Right cardiac atrium (tissue), 5 donors: ENCODE results near the gene GIMAP4. TPM values are rescaled to one million over a fixed set of nuclear protein-coding genes. Genes with fewer than 3 reads are reported as not detected.
"Not testable (repeated sequence)": the region's sequence is repeated elsewhere in the genome, so short reads cannot be mapped to it uniquely, and the experiment has no call there.

Experiments
- ATAC-seq, 2 donors: fragments of 200-7000 bp; cut with Tn5 transposase; one replicate each; pipeline versions ENCODE4 v1.8.0 to v1.9.1; 2020; ENCODE audit warnings: moderate library complexity in 2 of 2, mild to moderate bottlenecking in 1 of 2
- DNase-seq, 3 donors: peaks; one replicate each; pipeline ENCODE4 v3.0.0-alpha.2; 2020
- H3K27ac ChIP-seq: one replicate; pipeline ENCODE4 v1.5.1; 2013; ENCODE audit warnings: mild to moderate bottlenecking, low read length, control low read depth, moderate library complexity
- H3K27me3 ChIP-seq: one replicate; pipeline ENCODE4 v1.6.1; 2013; ENCODE audit not compliant: control insufficient read depth, insufficient read depth
- H3K4me1 ChIP-seq: one replicate; pipeline ENCODE4 v1.6.1; 2013; ENCODE audit warnings: low read length; ENCODE audit not compliant: control insufficient read depth, insufficient read depth
- H3K4me3 ChIP-seq: one replicate; pipeline ENCODE4 v1.5.1; 2013; ENCODE audit warnings: low read length, control low read depth
- H3K9me3 ChIP-seq: one replicate; pipeline ENCODE4 v1.6.1; 2013; ENCODE audit warnings: low read length; ENCODE audit not compliant: control insufficient read depth
- WGBS: extraction: QIAGEN DNeasy Blood & Tissue Kit; methylation state at CpG from one replicate; pipeline ENCODE4 v1.1.7; 2013; 5-methylcytosine and 5-hydroxymethylcytosine counted together
- intact Hi-C, 4 donors: fragments of 100-400 bp; cut with DNase I; formaldehyde crosslinking; loops; one replicate each; pipeline versions ENCODE4 v1.11.0 to v1.14.0; 2022 to 2023
- polyA plus RNA-seq: library from polyadenylated mRNA; stranded (reverse); fragments of 200-250 nt; gene quantifications from one replicate; pipeline ENCODE4 v1.2.3, GENCODE V29; 2013
- total RNA-seq, 4 donors: library from RNA; stranded (reverse); fragmentation: NEBNext Ultra II Directional; extraction: Animal tissue kit (Norgen Biotek cat#: 25700); gene quantifications; one replicate each; pipeline ENCODE4 v1.2.1, GENCODE V29; 2021
- donor health status: healthy with polysubstance abuse.
- donor health status: DM: no; HTN: yes; CAD: no.
- donor health status: DM: no; HTN: no; CAD: no.
- donor health status: DM: no; HTN: yes; CAD: no; lungs with severe emphysema.
- donor health status: DM: yes; HTN: yes; CAD: no.

Gene GIMAP4
- total and polyA plus RNA-seq, 5 donors, result 20.2 to 44.8 (median 25.9) TPM

- H3K27me3 ChIP-seq, H3K27ac ChIP-seq, H3K9me3 ChIP-seq, ATAC-seq, H3K4me1 ChIP-seq, H3K4me3 ChIP-seq: not testable (repeated sequence)
- peak in 1 of 3 donors; percentile 29 for DNase-seq
- intact Hi-C loops, result loop anchor here in 1 of 4 donors (5.0 kb wide), 1 partner anchor 47 kb away; no protein-coding TSS in a partner anchor
- 83% methylated on average over 7 of the region's 7 CpGs for WGBS
Observed at GRCh38 chr7:150579979-150580637, 12.9 kb downstream of the GIMAP4 start.

DNA sequence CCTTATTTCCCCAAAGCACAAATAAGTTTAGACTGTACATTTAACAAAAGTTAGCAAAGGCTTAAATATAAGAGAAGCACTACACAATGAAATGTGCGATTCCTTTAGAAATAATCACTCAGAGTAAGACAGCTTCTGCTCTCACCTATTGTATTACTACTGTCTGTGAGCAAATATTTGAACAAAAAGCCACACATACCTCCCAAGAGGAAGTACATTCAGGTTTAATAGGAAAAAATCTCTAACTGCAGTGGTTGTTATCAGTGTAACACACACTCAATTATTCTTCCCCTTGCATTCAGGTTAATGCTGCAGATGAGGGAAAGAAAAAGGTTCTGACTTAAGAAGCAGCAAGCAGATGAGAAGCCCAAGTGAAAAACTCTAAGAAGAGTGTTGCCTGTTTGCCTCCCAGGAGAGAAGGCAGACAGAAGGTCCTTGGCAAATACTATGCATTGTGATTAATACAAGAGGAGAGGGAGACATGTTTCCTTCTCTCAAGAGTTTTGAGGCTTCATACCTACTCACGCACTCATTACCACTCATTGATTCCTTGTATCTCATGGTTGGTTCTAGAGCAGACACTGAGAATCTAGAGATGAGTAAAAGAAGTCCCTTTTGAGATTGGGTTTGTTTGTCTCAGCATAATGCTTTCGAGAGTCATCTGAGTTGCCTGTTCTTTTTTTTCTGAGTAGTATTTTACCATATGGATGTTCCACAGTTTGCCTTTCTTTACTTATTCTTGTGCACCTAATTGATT is 13.6 kb downstream of the GIMAP4 start:
- no peak overlapping the region for H3K4me3 ChIP-seq
- H3K9me3 ChIP-seq, result no peaks in the 10 kb centered on the region
- intact Hi-C loops, result loop anchor here in 1 of 4 donors (5.0 kb wide), 1 partner anchor 46 kb away; no protein-coding TSS in a partner anchor
- ATAC-seq (no peak), DNase-seq (no peak)
- WGBS, result 90% methylated on average over 3 of the region's 3 CpGs
- no peaks in the 10 kb centered on the region for H3K27me3 ChIP-seq
- H3K4me1 ChIP-seq, result peaks cover 7% of the 10 kb centered on the region
- no peak overlapping the region for H3K27ac ChIP-seq

- Histone ChIP-seq H3K27me3 (no peaks in the 10 kb centered on the region), H3K4me1 (peaks cover 11% of the 10 kb centered on the region), H3K4me3 (no peak overlapping the region), H3K27ac (peak overlapping the region; percentile 62), H3K9me3 (no peaks in the 10 kb centered on the region)
- WGBS, result 85% methylated on average over 7 of the region's 7 CpGs
- intact Hi-C loops, result loop anchor here in 1 of 4 donors (5.0 kb wide), 1 partner anchor 42 kb away; no protein-coding TSS in a partner anchor
- DNase-seq, result no peak
- no peak for ATAC-seq
Observed at GRCh38 chr7:150585199-150585598, 18.0 kb downstream of the GIMAP4 start.

DNA sequence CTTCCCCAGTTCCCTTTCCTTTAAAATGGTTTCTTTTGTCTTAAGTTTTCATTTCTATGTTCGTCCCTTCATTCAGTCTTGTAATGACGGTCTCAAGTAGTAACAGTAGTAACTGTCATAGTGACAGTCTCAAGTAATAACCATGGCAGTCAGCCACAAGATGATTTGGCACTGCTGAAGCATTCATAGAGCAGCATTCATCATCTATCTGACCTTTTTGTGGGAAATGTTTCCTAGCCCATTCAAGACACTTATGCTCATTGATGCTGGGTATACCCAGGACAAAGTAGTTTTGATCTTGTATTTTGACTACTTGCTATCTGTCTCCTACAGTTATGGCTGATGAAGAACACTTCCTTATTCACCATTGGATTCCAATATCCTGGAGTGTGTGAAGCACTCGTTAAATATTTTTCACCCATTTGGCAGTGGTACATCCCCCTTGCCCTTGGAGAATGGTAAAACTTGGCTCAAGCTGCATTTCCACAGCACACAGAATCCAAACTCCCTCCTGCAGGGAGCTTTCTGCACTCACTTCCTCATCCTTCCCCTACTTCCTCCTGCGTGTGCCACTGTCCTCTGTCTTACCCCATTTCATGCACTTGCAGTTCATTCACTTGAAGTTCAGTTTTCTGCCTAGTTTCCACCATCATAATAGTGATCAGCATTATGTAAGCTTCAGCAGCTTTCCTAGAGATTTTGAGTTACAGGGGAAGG is 19.0 kb downstream of the GIMAP4 start:
- ATAC-seq (peak; percentile 67 to 75), DNase-seq (no peak)
- 33% methylated on average over 4 of the region's 4 CpGs for WGBS
- H3K27ac ChIP-seq, result peak overlapping the region; percentile 87
- H3K4me3 ChIP-seq, result no peak overlapping the region
- no peaks in the 10 kb centered on the region for H3K9me3 ChIP-seq
- H3K4me1 ChIP-seq, result peaks cover 11% of the 10 kb centered on the region
- intact Hi-C loops, result loop anchor here in 1 of 4 donors (5.0 kb wide), 1 partner anchor 41 kb away; no protein-coding TSS in a partner anchor
- no peaks in the 10 kb centered on the region for H3K27me3 ChIP-seq

GRCh38 chr7:150586785-150587152 is 19.6 kb downstream of the GIMAP4 start:
- ATAC-seq, result peak; percentile 92 to 98
- Histone ChIP-seq H3K4me1 (peaks cover 11% of the 10 kb centered on the region), H3K9me3 (no peaks in the 10 kb centered on the region), H3K27me3 (no peaks in the 10 kb centered on the region), H3K27ac (peak overlapping the region; percentile 90), H3K4me3 (no peak overlapping the region)
- intact Hi-C loops, result loop anchor here in 1 of 4 donors (5.0 kb wide), 1 partner anchor 41 kb away; no protein-coding TSS in a partner anchor
- DNase-seq, result no peak

DNA sequence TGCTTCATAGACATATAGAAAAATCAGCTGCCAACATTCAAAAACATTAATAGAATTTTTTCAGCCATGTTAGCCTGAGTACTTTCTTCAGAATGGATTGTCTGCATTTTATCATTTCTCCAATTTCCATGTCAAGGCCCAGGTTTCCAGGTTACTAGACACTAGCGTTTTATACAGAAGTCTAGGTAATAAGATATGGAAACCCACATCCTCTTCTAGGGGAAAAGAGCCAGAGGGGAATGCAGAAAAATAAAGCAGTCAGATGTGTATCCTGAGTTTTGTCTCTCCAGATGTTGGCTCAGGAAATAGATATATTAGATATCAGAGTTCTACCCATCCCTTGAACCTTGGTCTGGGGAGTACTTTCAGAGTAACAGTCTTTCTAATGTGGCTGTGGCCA is 20.4 kb downstream of the GIMAP4 start:
- intact Hi-C loops, result loop anchor here in 1 of 4 donors (5.0 kb wide), 1 partner anchor 40 kb away; no protein-coding TSS in a partner anchor
- H3K9me3 ChIP-seq, result no peaks in the 10 kb centered on the region
- DNase-seq (no peak), ATAC-seq (no peak)
- H3K27ac ChIP-seq, result no peak overlapping the region
- H3K4me1 ChIP-seq, result peaks cover 9% of the 10 kb centered on the region
- H3K4me3 ChIP-seq, result no peak overlapping the region
- no peaks in the 10 kb centered on the region for H3K27me3 ChIP-seq
- 57% methylated on average over 1 of the region's 1 CpG for WGBS

DNA sequence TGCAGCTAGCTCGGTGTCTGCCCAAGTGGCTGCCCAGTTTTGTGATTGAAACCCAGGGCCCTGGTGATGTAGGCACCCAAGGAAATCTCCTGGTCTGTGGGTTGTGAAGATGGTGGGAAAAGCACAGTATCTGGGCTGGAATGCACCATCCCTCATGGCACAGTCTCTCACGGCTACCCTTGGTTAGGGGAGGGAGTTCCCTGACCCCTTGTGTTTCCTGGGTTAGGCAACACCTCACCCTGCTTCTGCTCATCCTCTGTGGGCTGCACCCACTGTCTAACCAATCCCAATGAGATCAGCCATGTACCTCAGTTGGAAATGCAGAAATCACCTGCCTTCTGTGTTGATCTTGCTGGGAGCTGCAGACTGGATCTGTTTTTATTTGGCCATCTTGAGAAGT is 27.6 kb downstream of the GIMAP4 start:
- 71% methylated on average over 2 of the region's 2 CpGs for WGBS
- Histone ChIP-seq H3K4me1 (no peaks in the 10 kb centered on the region), H3K27me3 (no peaks in the 10 kb centered on the region), H3K9me3 (no peaks in the 10 kb centered on the region), H3K4me3 (no peak overlapping the region), H3K27ac (no peak overlapping the region)
- ATAC-seq (no peak), DNase-seq (no peak)
- intact Hi-C loops, result no loop called here

GRCh38 chr7:150595361-150595760 is 28.2 kb downstream of the GIMAP4 start:
- Histone ChIP-seq H3K27ac (no peak overlapping the region), H3K4me3 (no peak overlapping the region), H3K4me1 (no peaks in the 10 kb centered on the region), H3K9me3 (no peaks in the 10 kb centered on the region), H3K27me3 (no peaks in the 10 kb centered on the region)
- ATAC-seq, result no peak
- DNase-seq, result no peak
- intact Hi-C loops, result no loop called here
- 67% methylated on average over 2 of the region's 2 CpGs for WGBS

DNA sequence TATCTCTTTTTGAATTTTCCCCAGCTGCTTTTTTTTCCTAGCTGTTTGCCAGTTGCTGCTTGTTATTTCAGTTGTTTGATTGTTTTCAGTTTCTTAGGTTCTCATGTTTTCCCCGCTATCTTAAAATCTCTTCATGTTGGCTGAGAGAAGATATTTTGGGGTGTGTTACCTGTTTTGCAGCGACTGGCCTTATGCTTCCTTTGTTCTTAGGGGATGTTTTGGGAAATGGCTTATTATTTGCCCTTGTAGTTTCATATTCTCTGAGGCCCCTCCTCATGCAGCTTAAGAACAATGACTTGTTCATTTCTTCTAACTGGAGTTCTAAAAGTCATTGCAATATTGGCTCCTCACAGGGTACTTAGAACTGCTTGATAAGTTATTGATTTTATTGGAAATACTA is 36.4 kb downstream of the GIMAP4 start:
- H3K4me3 ChIP-seq, intact Hi-C loops, DNase-seq, H3K4me1 ChIP-seq, H3K27me3 ChIP-seq, H3K9me3 ChIP-seq, H3K27ac ChIP-seq: not testable (repeated sequence)
- ATAC-seq, result peak in 1 of 2 donors; percentile 61
- 59% methylated on average over 2 of the region's 2 CpGs for WGBS

DNA sequence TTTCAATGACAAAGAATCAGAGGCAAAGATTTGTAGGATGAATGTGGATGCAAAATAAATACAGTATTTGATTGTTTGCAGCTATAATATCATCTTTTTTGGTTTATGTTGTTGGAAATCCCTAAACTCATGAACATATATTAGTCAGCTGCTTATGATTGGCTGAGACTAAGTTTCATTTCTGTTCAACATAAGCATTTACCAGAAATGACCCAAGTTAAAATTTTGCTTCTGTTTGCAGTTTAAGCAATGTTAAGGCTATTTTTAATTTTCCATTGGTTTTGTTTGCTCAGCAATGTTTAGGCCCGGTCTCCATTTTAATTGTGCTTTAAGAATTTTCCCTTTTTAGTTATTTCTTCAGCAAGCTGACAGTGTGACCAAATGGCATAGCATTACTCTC is 43.0 kb downstream of the GIMAP4 start:
- Histone ChIP-seq H3K4me1 (no peaks in the 10 kb centered on the region), H3K4me3 (no peak overlapping the region), H3K27me3 (no peaks in the 10 kb centered on the region), H3K27ac (no peak overlapping the region), H3K9me3 (no peaks in the 10 kb centered on the region)
- DNase-seq (no peak), ATAC-seq (no peak)
- 80% methylated on average over 1 of the region's 1 CpG for WGBS
- intact Hi-C loops, result no loop called here

DNA sequence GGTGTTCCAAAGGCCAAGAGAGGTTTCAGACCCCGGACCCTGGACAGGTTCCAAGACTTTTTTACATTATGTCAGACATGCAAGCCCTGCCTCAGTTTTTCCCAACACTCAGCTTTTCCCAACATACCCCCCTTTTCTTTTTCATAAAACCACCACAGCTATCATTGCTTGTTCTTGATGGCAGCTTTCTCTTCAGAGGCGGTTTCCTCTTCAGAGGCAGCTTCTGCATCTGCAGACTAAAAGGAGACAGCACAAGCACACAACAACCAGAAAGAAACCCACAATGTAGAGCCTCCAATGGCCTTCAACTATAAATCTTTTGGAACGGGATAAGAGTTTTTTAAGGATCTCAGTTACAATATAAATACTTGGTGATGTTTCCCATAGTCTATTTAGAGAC is 45.7 kb downstream of the GIMAP4 start:
- no peaks in the 10 kb centered on the region for H3K27me3 ChIP-seq
- 86% methylated on average over 3 of the region's 3 CpGs for WGBS

More for the DNA sequence above, 45.7 kb downstream of the GIMAP4 start:
- no peak overlapping the region for H3K27ac ChIP-seq
- H3K4me3 ChIP-seq, result no peak overlapping the region
- DNase-seq (no peak), ATAC-seq (no peak)
- H3K4me1 ChIP-seq, result no peaks in the 10 kb centered on the region
- intact Hi-C loops, result no loop called here
- H3K9me3 ChIP-seq, result no peaks in the 10 kb centered on the region
